Breast epithelium (tissue), 3 donors: ENCODE results near the gene MAMDC4.
"Not testable (repeated sequence)": the region's sequence is repeated elsewhere in the genome, so short reads cannot be mapped to it uniquely, and the experiment has no call there.

ENCODE experiments used
- POLR2A ChIP-seq: fragments of 450-650 bp; IDR thresholded peaks from one replicate; pipeline ENCODE4 v1.6.1; 2016; ENCODE audit warnings: antibody characterized with exemption, mild to moderate bottlenecking, moderate library complexity
- TF ChIP-seq, protein P1 (sequence below), 3 donors: fragments of 450-650 bp; IDR thresholded peaks; one replicate each; pipeline ENCODE4 v1.5.1; 2016 to 2017; ENCODE audit warnings: antibody characterized with exemption in 3 of 3, mild to moderate bottlenecking in 3 of 3, moderate library complexity in 3 of 3

DNA sequence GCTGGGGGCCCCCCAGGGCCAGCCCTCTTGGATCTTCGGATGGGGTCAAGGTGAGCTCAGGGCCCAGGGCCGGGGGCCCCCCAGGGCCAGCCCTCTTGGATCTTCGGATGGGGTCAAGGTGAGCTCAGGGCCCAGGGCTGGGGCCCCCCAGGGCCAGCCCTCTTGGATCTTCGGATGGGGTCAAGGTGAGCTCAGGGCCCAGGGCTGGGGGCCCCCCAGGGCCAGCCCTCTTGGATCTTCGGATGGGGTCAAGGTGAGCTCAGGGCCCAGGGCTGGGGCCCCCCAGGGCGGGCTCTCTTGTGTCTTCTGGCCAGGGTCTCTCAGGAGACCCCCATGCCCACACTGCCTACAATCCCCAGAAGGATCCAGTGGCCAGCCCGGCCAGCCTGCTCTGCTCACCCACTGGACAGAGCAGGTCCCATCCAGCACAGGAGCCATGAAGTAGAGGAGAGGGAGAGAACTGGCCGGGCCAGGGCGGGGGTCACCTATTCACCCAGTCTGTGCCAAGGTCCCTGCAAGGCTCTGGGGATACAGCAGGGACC is 49.1 kb upstream of the MAMDC4 start:
- TF ChIP-seq, protein P1, sequence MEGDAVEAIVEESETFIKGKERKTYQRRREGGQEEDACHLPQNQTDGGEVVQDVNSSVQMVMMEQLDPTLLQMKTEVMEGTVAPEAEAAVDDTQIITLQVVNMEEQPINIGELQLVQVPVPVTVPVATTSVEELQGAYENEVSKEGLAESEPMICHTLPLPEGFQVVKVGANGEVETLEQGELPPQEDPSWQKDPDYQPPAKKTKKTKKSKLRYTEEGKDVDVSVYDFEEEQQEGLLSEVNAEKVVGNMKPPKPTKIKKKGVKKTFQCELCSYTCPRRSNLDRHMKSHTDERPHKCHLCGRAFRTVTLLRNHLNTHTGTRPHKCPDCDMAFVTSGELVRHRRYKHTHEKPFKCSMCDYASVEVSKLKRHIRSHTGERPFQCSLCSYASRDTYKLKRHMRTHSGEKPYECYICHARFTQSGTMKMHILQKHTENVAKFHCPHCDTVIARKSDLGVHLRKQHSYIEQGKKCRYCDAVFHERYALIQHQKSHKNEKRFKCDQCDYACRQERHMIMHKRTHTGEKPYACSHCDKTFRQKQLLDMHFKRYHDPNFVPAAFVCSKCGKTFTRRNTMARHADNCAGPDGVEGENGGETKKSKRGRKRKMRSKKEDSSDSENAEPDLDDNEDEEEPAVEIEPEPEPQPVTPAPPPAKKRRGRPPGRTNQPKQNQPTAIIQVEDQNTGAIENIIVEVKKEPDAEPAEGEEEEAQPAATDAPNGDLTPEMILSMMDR (IDR thresholded peaks at IDR 0.05) = not testable (repeated sequence)
- TF ChIP-seq POLR2A = not testable (repeated sequence)
